ENCODE results near the gene GNAL.
A peak's percentile ranks its signal among the peaks of the same experiment; 100 is the strongest.

DNA sequence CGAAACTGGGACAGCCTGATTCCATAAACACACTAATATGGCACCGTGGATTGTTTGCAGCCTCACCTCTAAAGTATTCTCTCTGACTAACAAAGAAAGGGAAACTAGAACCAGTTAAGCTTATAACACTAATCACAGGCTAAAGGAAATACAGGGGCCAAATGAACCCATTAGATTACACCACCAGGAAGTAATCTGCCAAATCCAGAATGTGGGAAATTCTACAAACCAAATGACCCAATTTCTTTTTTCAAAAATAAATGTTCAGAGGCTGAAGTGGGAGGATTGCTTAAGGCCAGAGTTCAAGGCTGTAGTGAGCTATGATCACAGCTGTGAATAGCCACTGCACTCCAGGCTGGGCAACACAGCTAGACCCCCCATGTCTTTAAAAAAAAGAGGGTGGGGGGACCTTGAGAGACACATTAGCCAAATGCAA, 220.5 kb downstream of the GNAL start:
- TF ChIP-seq, protein P1, sequence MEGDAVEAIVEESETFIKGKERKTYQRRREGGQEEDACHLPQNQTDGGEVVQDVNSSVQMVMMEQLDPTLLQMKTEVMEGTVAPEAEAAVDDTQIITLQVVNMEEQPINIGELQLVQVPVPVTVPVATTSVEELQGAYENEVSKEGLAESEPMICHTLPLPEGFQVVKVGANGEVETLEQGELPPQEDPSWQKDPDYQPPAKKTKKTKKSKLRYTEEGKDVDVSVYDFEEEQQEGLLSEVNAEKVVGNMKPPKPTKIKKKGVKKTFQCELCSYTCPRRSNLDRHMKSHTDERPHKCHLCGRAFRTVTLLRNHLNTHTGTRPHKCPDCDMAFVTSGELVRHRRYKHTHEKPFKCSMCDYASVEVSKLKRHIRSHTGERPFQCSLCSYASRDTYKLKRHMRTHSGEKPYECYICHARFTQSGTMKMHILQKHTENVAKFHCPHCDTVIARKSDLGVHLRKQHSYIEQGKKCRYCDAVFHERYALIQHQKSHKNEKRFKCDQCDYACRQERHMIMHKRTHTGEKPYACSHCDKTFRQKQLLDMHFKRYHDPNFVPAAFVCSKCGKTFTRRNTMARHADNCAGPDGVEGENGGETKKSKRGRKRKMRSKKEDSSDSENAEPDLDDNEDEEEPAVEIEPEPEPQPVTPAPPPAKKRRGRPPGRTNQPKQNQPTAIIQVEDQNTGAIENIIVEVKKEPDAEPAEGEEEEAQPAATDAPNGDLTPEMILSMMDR (IDR thresholded peaks at IDR 0.05): no peak
- TF ChIP-seq POLR2A (IDR thresholded peaks at IDR 0.05; ENCODE audit: low read depth): no peak
- TF ChIP-seq EP300 (IDR thresholded peaks at IDR 0.05): no peak
- TF ChIP-seq POLR2AphosphoS5 (IDR thresholded peaks at IDR 0.05): peak in 1 of 2 donors; percentile 45
